C4-2B (cell line): ENCODE measurements around the gene ANKRD16.

Experiments
- ZFX ChIP-seq: fragments of 450-650 bp; IDR thresholded peaks from 2 replicates; pipeline ENCODE4 v1.6.1; 2017
- TF ChIP-seq, protein P1 (sequence below): fragments of 450-650 bp; conservative IDR thresholded peaks from 2 replicates; pipeline ENCODE4 v1.5.1; 2017; ENCODE audit warnings: mild to moderate bottlenecking

DNA sequence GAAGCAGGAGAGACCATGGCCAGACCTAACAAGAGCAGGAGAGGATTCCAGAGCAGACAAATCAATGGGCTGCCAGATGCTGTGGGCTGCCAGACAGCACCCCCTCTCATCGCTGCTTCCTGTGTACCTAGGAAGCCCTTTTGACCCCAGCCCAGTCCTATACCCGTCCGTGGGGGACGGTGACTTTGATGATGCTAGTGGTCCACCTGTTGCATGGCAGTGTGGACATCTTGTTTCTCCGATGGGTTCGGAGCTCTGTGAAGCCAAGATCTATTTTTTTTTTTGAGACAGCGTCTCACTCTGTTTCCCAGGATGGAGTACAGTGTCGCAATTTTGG, 58.3 kb downstream of the ANKRD16 start:
- TF ChIP-seq, protein P1, sequence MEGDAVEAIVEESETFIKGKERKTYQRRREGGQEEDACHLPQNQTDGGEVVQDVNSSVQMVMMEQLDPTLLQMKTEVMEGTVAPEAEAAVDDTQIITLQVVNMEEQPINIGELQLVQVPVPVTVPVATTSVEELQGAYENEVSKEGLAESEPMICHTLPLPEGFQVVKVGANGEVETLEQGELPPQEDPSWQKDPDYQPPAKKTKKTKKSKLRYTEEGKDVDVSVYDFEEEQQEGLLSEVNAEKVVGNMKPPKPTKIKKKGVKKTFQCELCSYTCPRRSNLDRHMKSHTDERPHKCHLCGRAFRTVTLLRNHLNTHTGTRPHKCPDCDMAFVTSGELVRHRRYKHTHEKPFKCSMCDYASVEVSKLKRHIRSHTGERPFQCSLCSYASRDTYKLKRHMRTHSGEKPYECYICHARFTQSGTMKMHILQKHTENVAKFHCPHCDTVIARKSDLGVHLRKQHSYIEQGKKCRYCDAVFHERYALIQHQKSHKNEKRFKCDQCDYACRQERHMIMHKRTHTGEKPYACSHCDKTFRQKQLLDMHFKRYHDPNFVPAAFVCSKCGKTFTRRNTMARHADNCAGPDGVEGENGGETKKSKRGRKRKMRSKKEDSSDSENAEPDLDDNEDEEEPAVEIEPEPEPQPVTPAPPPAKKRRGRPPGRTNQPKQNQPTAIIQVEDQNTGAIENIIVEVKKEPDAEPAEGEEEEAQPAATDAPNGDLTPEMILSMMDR, result no peak
- TF ChIP-seq ZFX, result no peak
